HCT116 (cell line): Measurements from ENCODE around the gene SBSN. TPM values are rescaled to one million over a fixed set of nuclear protein-coding genes. Genes with fewer than 3 reads are reported as not detected.

Experiments used
- ATAC-seq: fragments of 200-7000 bp; cut with Tn5 transposase; 2 replicates; pipeline ENCODE4 v1.9.1; 2020; ENCODE audit warnings: mild to moderate bottlenecking, moderate library complexity
- BruUV-seq: library from RNA; stranded (reverse); fragments of 400-500 nt; replicated peaks from 2 replicates; lab custom pipeline; 2021; lab: Mats Ljungman, UMichigan
- CTCF ChIA-PET: fragments of 300-600 bp; sonication (Branson Sonifier 250); formaldehyde crosslinking; loops from one replicate; lab custom pipeline; 2021; ENCODE audit warnings: antibody characterized with exemption; lab: Charles Lee
- POLR2A ChIA-PET: fragments of 300-600, 350-600 bp; sonication (Branson Sonifier 250); formaldehyde crosslinking; loops from one replicate; lab custom pipeline; 2021; ENCODE audit warnings: antibody characterized with exemption; lab: Charles Lee
- RAD21 ChIA-PET, 2 experiments: fragments of 300-600 bp; sonication (Branson Sonifier 250); formaldehyde crosslinking; loops; one replicate each; lab custom pipeline; 2023; ENCODE audit warnings: low total read pairs in 2 of 2; ENCODE audit not compliant: uncharacterized antibody in 2 of 2, unreplicated experiment in 2 of 2, low non-redundant PET in 1 of 2; lab: Charles Lee
- DNase-seq: peaks from one replicate; pipeline ENCODE4 v3.0.0-alpha.2; 2010; ENCODE audit warnings: low read depth, low spot score
- H2AFZ ChIP-seq: fragments of 200-600 bp; shearing (Covaris generic), sonication (generic); 2 replicates; pipeline ENCODE4 v1.6.1; 2017; ENCODE audit warnings: low read depth, mixed run types, mixed read lengths, antibody characterized with exemption, low read length; ENCODE audit not compliant: poor library complexity, severe bottlenecking
- H3K27ac ChIP-seq: 2 replicates; pipeline ENCODE4 v1.5.1; 2012; ENCODE audit warnings: low read depth, low read length
- H3K27me3 ChIP-seq: fragments of 200-600 bp; sonication (generic); 2 replicates; pipeline ENCODE4 v1.6.1; 2016; ENCODE audit warnings: mixed run types, low read length, mixed read lengths; ENCODE audit not compliant: insufficient read depth
- H3K36me3 ChIP-seq, 2 experiments: fragments of 200-500 bp in 1 of 2; fragments of 200-600 bp in 1 of 2; sonication (Bioruptor generic) in 1 of 2; sonication (generic) in 1 of 2; 2 replicates each; pipeline versions ENCODE4 v1.5.1 to v1.6.1; 2014 to 2016; ENCODE audit warnings: low read length in 2 of 2, inconsistent platforms in 1 of 2, mixed read lengths in 1 of 2, mixed run types in 1 of 2; ENCODE audit not compliant: insufficient read depth in 2 of 2, control insufficient read depth in 1 of 2
- H3K4me1 ChIP-seq, 2 experiments: fragments of 200-600 bp in 1 of 2; sonication (generic) in 1 of 2; 2 replicates each; pipeline versions ENCODE4 v1.5.1 to v1.6.1; 2012 to 2017; ENCODE audit warnings: low read length in 2 of 2, inconsistent platforms in 1 of 2, mild to moderate bottlenecking in 1 of 2, mixed read lengths in 1 of 2, mixed run types in 1 of 2, moderate library complexity in 1 of 2; ENCODE audit not compliant: insufficient read depth in 2 of 2, control insufficient read depth in 1 of 2
- H3K4me2 ChIP-seq: fragments of 200-600 bp; sonication (generic); 2 replicates; pipeline ENCODE4 v1.6.1; 2017; ENCODE audit warnings: mixed run types, low read length, mixed read lengths
- H3K4me3 ChIP-seq, 2 experiments: fragments of 200-600 bp in 1 of 2; sonication (generic) in 1 of 2; replicated peaks in 1 of 2; 2 replicates each; pipeline ENCODE4 v1.5.1; 2011 to 2016; ENCODE audit warnings: low read length in 2 of 2, control low read depth in 1 of 2, low read depth in 1 of 2, mild to moderate bottlenecking in 1 of 2, mixed read lengths in 1 of 2, mixed run types in 1 of 2
- H3K79me2 ChIP-seq: fragments of 200-600 bp; sonication (generic); 2 replicates; pipeline ENCODE4 v1.6.1; 2017; ENCODE audit warnings: mild to moderate bottlenecking, mixed run types, low read length, moderate library complexity, mixed read lengths; ENCODE audit not compliant: insufficient read depth
- H3K9ac ChIP-seq: fragments of 200-600 bp; sonication (generic); 2 replicates; pipeline ENCODE4 v1.6.1; 2016; ENCODE audit warnings: low read length, mixed read lengths
- H3K9me2 ChIP-seq: fragments of 200-600 bp; sonication (generic), shearing (Covaris generic); 2 replicates; pipeline ENCODE4 v1.6.1; 2017; ENCODE audit warnings: mixed run types, mild to moderate bottlenecking, moderate library complexity; ENCODE audit not compliant: insufficient read depth
- H3K9me3 ChIP-seq, 2 experiments: fragments of 200-500 bp in 1 of 2; fragments of 200-600 bp in 1 of 2; sonication (Bioruptor generic) in 1 of 2; sonication (generic) in 1 of 2; 2 replicates each; pipeline ENCODE4 v1.6.1; 2014 to 2017; ENCODE audit warnings: low read length in 2 of 2, mixed read lengths in 2 of 2, inconsistent platforms in 1 of 2, low read depth in 1 of 2, mild to moderate bottlenecking in 1 of 2, mixed run types in 1 of 2, moderate library complexity in 1 of 2; ENCODE audit not compliant: control insufficient read depth in 1 of 2, insufficient read depth in 1 of 2
- H4K20me1 ChIP-seq: fragments of 200-600 bp; sonication (generic), shearing (Covaris generic); 2 replicates; pipeline ENCODE4 v1.6.1; 2017; ENCODE audit warnings: mixed run types, mild to moderate bottlenecking, moderate library complexity; ENCODE audit not compliant: insufficient read depth
- ATF3 ChIP-seq: IDR thresholded peaks from 2 replicates; pipeline ENCODE4 v1.6.1; 2012
- CBX3 ChIP-seq: IDR thresholded peaks from 2 replicates; pipeline ENCODE4 v1.6.1; 2012; ENCODE audit warnings: low read depth
- CEBPB ChIP-seq: IDR thresholded peaks from 2 replicates; pipeline ENCODE4 v1.6.1; 2012; ENCODE audit warnings: low read depth
- CTCF ChIP-seq, 3 experiments: fragments of 200-600 bp in 1 of 3; sonication (generic) in 1 of 3; IDR thresholded peaks in 2 of 3; conservative IDR thresholded peaks in 1 of 3; 2 replicates each; pipeline ENCODE4 v1.5.1; 2012 to 2017; ENCODE audit warnings: low read depth in 2 of 3, low read length in 2 of 3, antibody characterized with exemption in 1 of 3, borderline replicate concordance in 1 of 3, control low read depth in 1 of 3, mild to moderate bottlenecking in 1 of 3, mixed read lengths in 1 of 3, mixed run types in 1 of 3, moderate library complexity in 1 of 3; ENCODE audit not compliant: insufficient read depth in 1 of 3
- ELF1 ChIP-seq: IDR thresholded peaks from 2 replicates; pipeline ENCODE4 v1.6.1; 2012; ENCODE audit warnings: low read depth, borderline replicate concordance
- EZH2phosphoT487 ChIP-seq: fragments of 200-600 bp; IDR thresholded peaks from 2 replicates; pipeline ENCODE4 v1.6.1; 2018; ENCODE audit warnings: antibody characterized with exemption, borderline replicate concordance
- FOSL1 ChIP-seq: IDR thresholded peaks from 2 replicates; pipeline ENCODE4 v1.6.1; 2012; ENCODE audit warnings: low read depth
- JUND ChIP-seq: IDR thresholded peaks from 2 replicates; pipeline ENCODE4 v1.6.1; 2012
- POLR2A ChIP-seq: IDR thresholded peaks from 2 replicates; pipeline ENCODE4 v1.7.0; 2011; ENCODE audit warnings: borderline replicate concordance; ENCODE audit not compliant: insufficient read depth, insufficient read length; ENCODE audit errors: extremely low read depth
- POLR2AphosphoS5 ChIP-seq: IDR thresholded peaks from 2 replicates; pipeline ENCODE4 v1.6.1; 2011; ENCODE audit warnings: mild to moderate bottlenecking, low read depth, low read length, moderate library complexity
- REST ChIP-seq: IDR thresholded peaks from 2 replicates; pipeline ENCODE4 v1.6.1; 2012; ENCODE audit warnings: low read depth
- SIN3A ChIP-seq: IDR thresholded peaks from 2 replicates; pipeline ENCODE4 v1.6.1; 2012; ENCODE audit warnings: low read depth
- SP1 ChIP-seq: IDR thresholded peaks from 2 replicates; pipeline ENCODE4 v1.6.1; 2012; ENCODE audit warnings: low read depth
- SRF ChIP-seq: IDR thresholded peaks from 2 replicates; pipeline ENCODE4 v1.6.1; 2012; ENCODE audit warnings: low read depth
- TCF7L2 ChIP-seq: IDR thresholded peaks from 2 replicates; pipeline ENCODE4 v1.7.0; 2011; ENCODE audit warnings: borderline replicate concordance, inconsistent platforms; ENCODE audit not compliant: insufficient read depth, insufficient read length; ENCODE audit errors: extremely low read depth
- YY1 ChIP-seq: IDR thresholded peaks from 2 replicates; pipeline ENCODE4 v1.6.1; 2011; ENCODE audit warnings: low read length, low read depth, moderate library complexity, mild to moderate bottlenecking; ENCODE audit not compliant: insufficient replicate concordance; ENCODE audit errors: extremely low read depth
- ZFX ChIP-seq: fragments of 450-650 bp; IDR thresholded peaks from 2 replicates; pipeline ENCODE4 v1.6.1; 2017
- ZNF274 ChIP-seq: fragments of 200-500 bp; sonication (Bioruptor generic); IDR thresholded peaks from 2 replicates; pipeline ENCODE4 v1.6.1; 2014; ENCODE audit warnings: mild to moderate bottlenecking, low read depth, low read length, inconsistent platforms
- intact Hi-C: fragments of 100-400 bp; cut with micrococcal nuclease; formaldehyde crosslinking; loops from 2 replicates; pipeline ENCODE4 v1.10.0; 2022
- total RNA-seq: library from RNA; stranded (reverse); gene quantifications from one replicate; pipeline ENCODE4 v1.2.1, GENCODE V29; 2021; ENCODE audit not compliant: unreplicated experiment
- TF ChIP-seq, protein P1 (sequence below): IDR thresholded peaks from 2 replicates; pipeline ENCODE4 v1.6.1; 2012

SBSN gene
- total RNA-seq, 1 experiment from 2014 or later, result 0.66 TPM

DNA sequence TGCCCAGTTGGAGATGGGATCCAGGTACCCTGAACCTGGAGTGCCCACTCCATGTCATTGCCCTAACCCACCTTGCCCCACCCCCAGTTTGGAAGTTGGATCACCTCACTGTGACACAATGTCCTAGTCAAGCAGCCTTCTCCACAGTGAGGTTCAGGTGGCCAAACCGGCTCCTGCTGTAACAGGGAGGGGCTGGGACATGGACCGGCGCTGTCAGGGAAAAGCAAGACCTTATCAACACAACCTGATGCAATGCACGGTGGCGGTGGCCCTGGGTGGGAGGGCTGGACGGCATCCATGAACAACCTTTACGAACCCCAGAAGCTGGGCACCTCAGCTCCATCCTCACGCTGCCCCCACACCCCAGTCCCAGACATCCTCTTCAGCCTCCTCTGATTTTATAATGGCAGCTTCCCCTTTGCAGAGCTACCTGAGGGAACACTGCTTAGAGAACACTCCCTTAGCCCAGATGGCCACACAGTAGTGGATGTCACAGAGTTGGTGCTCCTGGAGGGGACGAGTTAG, 36.2 kb downstream of the SBSN start (continued):
- TF ChIP-seq ATF3, result no peak
- no peak for TF ChIP-seq POLR2AphosphoS5
- TF ChIP-seq, all 23 proteins: peak for 0

- no peaks in the 10 kb centered on the region for H3K9me3 ChIP-seq
These were observed 37.7 kb downstream of the SBSN start, which contains the start of gene KRTDAP for GRCh38 chr19:35490364-35490763. TSS of gene KRTDAP (minus strand) at chr19:35490464. CDS start at chr19:35490442, 22 bp downstream.

More at GRCh38 chr19:35490364-35490763, 37.7 kb downstream of the SBSN start, which contains the start of gene KRTDAP:
- Histone ChIP-seq H3K36me3 (no peaks in the 10 kb centered on the region), H3K27ac (no peak within 1 kb of the TSS)
- ChIA-PET POLR2A (interaction anchor here (1.2 kb wide), 1 partner anchor 20 kb away, joined by 4 read pairs; no protein-coding TSS in a partner anchor), RAD21 (no interaction called here)
- intact Hi-C loops, result no loop called here
- TF ChIP-seq CEBPB (no peak), YY1 (no peak), SRF (no peak), CBX3 (no peak), ELF1 (no peak), JUND (no peak), EZH2phosphoT487 (no peak), POLR2AphosphoS5 (no peak), TCF7L2 (no peak), REST (no peak), SP1 (no peak), CTCF (IDR thresholded peaks at IDR 0.05 in 2 of 3, conservative IDR thresholded peaks at IDR 0.05 in 1 of 3; ENCODE audit: borderline replicate concordance in 1 of 3, insufficient read depth in 1 of 3, low read depth in 2 of 3, low read length in 2 of 3) (no peak), ZNF274 (no peak), FOSL1 (no peak), POLR2A (no peak), SIN3A (no peak), ZFX (no peak)
- TF ChIP-seq, protein P1, sequence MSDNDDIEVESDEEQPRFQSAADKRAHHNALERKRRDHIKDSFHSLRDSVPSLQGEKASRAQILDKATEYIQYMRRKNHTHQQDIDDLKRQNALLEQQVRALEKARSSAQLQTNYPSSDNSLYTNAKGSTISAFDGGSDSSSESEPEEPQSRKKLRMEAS, result no peak
- TF ChIP-seq, all 23 proteins: peak for 0
- Histone ChIP-seq H3K9ac (no peak within 1 kb of the TSS), H3K9me2 (no peaks in the 10 kb centered on the region), H3K4me3 (no peak within 1 kb of the TSS), H3K27me3 (peaks cover 9% of the 10 kb centered on the region), H3K79me2 (no peaks in the 10 kb centered on the region), H2AFZ (no peak within 1 kb of the TSS), H3K4me1 (peaks cover 4 to 5% of the 10 kb centered on the region in 2 experiments; a peak in 3 of 4 replicates), H4K20me1 (no peaks in the 10 kb centered on the region), H3K4me2 (no peak within 1 kb of the TSS)
- ATAC-seq, result no peak
- no TSS peak for BruUV-seq
- CTCF ChIA-PET, result interaction anchor here (0.9 kb wide), 1 partner anchor 138 kb away, joined by 3 read pairs; no protein-coding TSS in a partner anchor
- DNase-seq, result no peak
